Keratinocyte (primary cell): ENCODE measurements around the gene POLD3.

Experiments
- EZH2 ChIP-seq: IDR thresholded peaks from one replicate; pipeline ENCODE4 v1.6.1; 2012; ENCODE audit warnings: inconsistent platforms, mild to moderate bottlenecking, low read length, moderate library complexity
- TF ChIP-seq, protein P1 (sequence below), 3 experiments: IDR thresholded peaks in 1 of 3; conservative IDR thresholded peaks in 1 of 3; optimal IDR thresholded peaks in 1 of 3; 2 replicates in 2 of 3; 3 replicates in 1 of 3; pipeline versions ENCODE3 to v1.5.1; 2011; ENCODE audit warnings: low read length in 3 of 3, mild to moderate bottlenecking in 3 of 3, moderate library complexity in 2 of 3, control low read depth in 1 of 3, inconsistent platforms in 1 of 3; ENCODE audit not compliant: insufficient read depth in 2 of 3; ENCODE audit errors: extremely low read depth in 1 of 3

DNA sequence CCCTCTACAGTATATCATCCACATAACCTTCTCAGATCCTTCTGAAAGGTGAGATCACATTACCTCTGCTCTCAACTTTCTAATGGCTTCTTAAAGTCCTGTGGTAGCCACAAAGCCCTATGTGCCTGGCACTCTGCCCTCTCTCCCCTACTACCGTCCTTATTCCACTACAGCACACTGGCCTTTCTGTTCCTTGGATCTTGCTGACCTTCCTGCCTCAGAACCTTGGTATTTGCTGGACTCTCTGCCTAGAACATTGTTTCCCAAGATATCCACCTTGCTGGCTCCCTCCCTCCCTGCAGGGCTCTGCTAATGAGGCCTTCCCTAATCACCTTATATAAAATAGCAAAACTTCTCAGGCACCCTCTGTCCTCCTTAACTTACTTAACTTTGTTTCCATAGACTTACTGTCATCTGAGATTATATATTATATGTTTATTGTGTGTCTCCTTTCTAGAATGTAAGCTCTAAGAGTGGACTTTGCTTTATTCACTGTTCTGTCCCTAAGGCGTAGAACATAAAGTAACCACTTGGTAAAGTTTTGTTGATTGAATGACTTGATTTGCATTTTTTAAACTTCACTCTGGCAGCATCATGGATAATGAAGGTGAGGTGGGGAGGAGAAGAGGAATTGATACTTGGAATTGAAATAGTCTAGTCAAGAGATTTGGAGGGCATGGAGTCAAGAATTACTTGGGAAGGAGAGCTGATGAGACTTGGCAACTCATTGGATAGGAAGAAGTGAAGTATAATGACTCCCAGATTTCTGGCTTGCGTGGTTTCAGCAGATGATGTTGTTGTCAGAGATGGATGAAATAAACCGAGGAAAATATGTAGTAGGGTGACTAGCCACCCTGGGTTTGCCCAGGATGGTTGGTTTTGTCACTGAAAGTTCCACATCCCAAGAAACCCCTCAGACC lies 10.5 kb downstream of the POLD3 start:
- no peak for TF ChIP-seq EZH2
- TF ChIP-seq, protein P1, sequence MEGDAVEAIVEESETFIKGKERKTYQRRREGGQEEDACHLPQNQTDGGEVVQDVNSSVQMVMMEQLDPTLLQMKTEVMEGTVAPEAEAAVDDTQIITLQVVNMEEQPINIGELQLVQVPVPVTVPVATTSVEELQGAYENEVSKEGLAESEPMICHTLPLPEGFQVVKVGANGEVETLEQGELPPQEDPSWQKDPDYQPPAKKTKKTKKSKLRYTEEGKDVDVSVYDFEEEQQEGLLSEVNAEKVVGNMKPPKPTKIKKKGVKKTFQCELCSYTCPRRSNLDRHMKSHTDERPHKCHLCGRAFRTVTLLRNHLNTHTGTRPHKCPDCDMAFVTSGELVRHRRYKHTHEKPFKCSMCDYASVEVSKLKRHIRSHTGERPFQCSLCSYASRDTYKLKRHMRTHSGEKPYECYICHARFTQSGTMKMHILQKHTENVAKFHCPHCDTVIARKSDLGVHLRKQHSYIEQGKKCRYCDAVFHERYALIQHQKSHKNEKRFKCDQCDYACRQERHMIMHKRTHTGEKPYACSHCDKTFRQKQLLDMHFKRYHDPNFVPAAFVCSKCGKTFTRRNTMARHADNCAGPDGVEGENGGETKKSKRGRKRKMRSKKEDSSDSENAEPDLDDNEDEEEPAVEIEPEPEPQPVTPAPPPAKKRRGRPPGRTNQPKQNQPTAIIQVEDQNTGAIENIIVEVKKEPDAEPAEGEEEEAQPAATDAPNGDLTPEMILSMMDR (optimal IDR thresholded peaks at IDR 0.05 in 1 of 3, IDR thresholded peaks at IDR 0.05 in 1 of 3, conservative IDR thresholded peaks at IDR 0.05 in 1 of 3; ENCODE audit: extremely low read depth in 1 of 3, insufficient read depth in 2 of 3, low read length in 3 of 3): no peak
